HG03520 (cell line): Measurements from ENCODE around the gene HGFAC.

Source experiments
- ATAC-seq: cut with Tn5 transposase; IDR thresholded peaks from one replicate; pipeline ENCODE4 v1.9.1; 2021; ENCODE audit warnings: mild to moderate bottlenecking, moderate library complexity; ENCODE audit not compliant: unreplicated experiment

HGFAC gene

DNA sequence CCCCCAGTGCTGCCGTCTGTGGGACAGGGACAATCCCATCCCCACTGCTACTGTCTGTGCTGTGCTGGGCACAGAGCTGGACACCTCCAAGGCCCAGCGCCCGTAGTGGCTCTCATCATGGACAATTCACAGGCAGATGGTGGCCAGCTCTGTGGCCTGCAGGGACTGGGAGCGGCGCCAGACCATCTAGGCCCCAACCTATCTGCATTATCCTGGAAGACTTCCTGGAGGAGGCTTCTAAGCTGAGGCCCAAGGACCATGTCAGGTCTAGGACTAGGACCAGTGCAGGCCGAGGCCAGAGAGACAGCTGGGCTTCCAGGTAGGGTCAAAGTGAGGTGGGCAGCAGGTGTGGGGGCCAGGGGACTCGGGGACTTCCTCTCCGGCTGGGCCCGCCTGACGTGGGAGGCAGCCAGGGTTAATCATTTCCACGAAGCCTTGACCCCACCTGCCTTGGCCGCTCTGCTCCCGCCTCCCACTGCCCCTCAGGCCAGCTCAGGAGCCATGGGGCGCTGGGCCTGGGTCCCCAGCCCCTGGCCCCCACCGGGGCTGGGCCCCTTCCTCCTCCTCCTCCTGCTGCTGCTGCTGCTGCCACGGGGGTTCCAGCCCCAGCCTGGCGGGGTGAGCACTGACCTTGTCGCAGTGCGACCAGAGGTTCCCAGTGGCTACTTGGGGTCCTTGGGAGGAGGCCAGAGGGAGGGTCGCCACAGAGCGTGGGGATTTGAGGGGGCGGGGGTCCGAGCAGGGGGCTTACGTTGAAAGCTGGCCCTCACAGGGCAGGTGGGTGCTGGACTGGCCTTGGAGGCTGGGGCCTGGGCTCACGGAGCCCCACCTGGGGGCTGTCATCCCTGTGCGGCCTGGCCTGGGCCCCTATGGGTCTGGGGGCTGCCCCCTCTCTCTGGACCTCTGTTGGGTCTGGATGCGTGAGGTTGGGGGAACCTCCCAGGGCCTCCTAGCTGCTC, at the start of gene HGFAC:
HGFAC (plus strand) TSS at position 468 of the 959 bp plus-strand sequence; CDS start at position 502, 34 bp downstream.
- no peak for ATAC-seq

DNA sequence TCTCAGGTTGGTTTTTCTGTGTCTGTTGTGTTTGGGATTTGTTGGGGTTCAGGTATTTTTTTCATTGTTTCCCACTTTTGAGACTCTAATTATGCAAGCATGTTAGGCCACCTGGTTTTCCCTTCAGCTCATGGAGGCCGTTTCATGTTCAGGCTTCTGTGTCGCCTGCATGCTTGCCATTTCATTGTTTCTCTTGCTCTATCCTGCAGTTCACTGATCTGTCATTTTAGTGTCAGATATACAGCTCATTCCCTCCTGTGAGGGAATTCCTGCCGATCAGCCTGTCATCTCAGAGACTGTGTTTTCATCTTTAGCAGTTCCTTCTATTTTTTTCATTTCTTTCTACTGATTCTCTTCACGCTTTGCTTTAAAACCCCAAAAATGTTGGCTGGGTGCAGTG, 49.4 kb upstream of the HGFAC start:
- ATAC-seq, result no peak

DNA sequence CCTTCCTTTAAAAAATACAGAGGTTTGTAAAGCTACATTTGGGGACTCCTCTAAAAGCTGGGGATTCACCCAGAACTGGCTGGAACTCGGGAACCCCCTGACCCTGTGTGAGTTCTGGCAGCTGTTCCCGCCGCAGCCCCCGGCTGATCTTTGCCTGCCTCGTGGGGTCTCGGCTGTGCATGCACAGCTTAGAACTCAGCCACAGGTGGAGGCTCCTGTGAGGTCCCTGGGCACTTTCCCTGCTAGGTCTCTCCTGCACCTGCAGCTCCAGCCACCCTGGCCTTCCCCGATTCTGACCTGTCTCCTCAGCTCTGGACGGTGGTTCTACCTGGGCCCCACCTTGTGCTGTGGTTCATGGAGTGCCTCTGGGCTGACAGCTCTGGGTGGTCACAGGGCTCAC, 48.6 kb upstream of the HGFAC start:
- no peak for ATAC-seq

DNA sequence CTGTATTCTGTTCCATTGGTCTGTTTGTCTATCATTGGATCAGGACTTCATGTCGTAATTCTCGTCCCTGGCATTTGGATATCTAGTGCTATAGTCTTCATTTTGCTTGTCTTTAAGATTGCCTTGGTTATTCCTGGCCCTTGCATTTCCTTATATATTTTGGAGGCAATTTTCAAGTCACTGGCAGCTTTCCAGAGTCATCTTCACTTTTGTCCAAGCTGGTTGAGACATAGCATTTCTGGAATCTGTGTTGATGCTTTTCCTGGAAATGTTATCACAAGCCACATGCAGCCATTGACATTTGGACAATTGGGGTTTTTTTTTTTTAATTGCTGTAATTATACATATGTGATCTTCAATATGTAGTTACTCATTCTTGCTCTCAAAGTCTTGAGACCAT, 45.2 kb upstream of the HGFAC start:
- ATAC-seq, result no peak

DNA sequence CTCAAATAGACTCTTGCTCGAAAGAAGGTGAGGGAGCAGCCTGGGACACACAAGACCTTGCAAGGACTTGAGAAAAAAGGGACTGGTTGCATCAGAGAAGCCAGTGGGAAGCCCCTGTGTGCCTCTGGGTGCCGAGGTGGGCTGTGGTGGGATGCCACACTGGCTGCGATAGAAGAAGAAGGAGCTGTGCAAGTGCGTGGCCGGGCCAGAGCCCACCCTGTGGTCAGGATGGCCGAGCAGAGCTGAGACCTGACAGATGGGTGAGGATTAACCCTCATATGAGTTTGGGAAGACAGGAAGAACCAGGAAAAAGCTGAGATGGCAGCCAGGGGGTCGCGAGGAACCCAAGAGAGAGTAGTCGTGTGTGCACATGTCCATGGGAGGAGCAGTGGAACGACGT, 44.6 kb upstream of the HGFAC start:
- no peak for ATAC-seq

DNA sequence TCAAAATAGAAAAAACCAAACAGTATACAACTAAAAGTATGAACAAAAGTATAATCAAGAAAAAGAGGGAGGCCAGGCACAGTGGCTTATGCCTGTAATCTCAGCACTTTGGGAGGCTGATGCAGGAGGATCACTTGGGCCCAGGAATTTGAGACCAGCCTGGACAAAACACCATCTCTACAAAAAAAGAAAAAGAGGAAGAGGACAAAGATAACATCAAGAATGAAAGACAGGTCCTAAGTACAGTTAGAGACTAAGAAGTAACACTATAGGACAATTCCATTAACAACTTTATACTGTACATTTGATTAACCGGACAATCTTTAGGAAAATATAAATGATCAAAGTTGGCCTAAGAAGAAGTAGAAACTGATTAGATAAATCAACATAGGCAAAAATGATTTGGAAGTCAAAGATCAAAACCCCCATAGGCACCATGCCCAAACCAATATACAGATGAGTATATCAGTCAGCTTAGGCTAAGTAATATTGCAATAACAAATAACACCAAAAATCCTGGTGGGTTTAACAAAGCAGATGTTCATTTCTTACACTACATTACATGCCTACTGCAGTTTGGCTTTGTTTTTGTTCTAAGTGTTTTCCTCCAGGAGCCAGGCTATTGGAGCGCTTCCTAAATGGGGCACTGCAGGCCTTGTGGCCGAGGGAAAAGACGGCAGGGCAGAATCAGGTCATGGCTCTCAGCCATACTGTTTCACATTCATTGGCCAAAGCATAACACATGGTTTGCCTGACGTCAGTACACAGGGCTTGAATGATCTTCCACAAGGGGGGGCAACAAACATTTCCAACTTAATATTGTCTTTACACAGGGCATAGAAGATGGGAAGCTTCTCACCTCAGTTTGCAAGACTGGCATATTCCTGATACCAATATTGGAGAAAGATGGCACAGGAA, 42.2 kb upstream of the HGFAC start:
- no peak for ATAC-seq

DNA sequence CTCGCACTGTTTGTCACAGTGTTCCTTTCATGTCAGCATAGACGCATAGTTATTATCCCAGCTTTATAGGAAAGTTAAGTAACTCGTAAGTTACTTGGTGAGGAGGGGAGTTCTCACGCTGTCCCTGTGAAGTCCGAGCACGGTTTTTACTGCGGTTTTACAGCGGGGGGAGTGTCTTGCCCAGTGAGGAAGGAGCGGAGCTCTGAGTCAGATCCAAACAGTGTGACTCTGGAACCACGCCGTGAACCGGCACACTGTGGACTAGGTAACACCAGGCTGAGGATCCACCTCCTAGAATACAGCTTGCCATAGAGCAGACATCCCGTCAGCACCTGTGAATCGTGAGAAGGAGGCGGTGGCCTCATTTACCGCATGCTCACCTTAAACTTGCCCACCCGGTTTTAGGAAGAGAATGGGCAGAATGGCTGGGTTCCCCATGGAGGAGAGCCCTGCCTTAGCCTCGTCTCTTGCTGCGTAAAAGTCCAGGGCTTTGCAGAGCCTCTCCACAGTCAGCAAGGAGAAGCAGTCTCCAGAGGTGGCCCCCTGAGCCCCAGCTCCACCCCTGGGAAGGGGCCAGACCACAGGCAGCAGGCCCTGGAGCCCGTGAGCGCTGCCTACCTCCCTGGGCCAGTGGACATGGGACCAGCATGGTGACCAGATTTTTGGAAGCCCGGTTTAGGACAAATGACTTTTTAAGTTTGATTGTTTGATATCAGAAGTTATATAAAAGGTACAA, 40.2 kb upstream of the HGFAC start:
- ATAC-seq, result no peak

DNA sequence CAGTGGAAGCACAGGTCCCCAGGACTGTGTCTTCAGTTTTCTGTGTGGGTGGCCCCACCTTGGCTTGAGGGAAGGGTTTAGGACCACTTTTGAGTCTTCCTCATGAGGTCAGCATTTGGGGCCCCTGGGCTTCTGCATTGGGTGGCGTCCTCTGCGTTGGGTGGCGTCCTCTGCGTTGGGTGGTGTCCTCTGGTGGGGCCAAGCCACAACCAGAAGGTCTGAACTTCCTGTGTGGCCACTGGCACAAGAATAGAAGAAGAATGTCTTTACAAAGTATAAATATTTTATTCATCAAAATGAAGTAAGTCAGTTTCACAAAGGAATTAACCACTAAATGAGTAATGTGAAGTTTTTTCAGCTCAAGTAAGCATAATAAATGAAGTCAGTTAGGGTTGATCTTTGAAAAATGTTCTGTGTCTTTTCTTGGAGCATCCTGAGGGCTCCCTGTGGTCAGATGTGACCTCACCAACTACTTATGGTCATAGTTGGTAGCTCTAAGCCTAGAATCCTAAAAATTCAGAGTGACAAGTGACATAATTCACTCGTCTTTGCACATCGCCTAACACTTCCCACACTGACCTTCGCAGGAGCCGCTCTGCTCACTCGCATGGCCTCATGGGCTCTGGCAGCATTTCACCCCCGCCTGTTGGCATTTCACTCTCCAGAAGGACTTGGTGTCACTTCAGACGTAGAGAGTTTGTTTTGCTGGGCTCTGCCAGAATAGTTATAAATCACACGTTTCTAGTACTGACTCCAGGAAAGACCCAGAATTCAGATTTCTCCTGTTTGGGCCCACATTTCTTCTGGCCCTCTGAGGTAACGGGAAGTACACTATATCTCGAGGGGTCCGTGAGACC, 39.0 kb upstream of the HGFAC start:
- no peak for ATAC-seq

DNA sequence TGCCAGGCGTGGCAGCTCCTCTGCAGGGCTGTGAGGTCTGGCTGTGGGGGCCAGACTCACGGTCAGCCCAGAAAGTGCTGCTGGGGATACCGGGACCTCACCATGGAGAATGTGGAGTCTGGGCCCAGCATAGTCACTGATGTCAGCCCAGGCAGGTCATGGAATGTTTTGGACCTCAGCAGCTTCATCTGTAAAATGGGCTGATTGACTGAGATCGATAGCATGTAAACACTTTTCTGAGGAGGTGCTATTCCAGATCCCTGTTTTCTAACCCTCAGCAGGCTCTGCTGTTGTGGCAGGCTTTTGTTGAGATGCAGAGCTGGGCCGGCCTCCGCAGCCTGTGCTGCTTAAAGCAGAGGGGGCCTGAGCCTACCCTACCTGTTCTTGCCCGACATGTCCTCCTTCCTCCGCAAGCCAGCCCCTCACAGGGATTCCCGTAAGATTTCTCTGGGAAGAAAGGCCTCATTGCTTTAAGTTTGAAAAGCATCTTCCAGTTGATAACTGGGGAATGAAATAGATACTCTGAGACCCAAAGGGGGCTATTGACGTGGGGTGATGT, 38.3 kb upstream of the HGFAC start:
- no peak for ATAC-seq

DNA sequence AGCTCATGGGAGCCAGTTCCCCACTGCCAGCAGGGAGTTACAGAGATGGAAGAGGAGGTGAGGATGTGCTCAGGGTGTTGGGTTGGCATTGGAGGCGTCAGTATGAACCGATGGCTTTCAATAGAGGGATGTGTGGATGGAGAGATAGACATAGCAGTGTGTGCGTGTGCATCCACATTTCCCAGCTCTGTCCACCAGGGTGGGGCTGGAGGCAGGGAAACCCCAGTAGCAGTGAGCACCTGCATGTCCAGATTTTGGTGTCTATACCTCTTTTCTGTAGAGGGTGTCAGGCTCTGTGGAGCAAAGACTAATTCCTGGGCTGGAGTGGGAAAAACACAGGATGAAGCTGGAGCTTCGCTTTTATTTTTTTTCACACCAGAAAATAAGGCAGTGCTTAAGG, 37.2 kb upstream of the HGFAC start:
- ATAC-seq, result no peak

DNA sequence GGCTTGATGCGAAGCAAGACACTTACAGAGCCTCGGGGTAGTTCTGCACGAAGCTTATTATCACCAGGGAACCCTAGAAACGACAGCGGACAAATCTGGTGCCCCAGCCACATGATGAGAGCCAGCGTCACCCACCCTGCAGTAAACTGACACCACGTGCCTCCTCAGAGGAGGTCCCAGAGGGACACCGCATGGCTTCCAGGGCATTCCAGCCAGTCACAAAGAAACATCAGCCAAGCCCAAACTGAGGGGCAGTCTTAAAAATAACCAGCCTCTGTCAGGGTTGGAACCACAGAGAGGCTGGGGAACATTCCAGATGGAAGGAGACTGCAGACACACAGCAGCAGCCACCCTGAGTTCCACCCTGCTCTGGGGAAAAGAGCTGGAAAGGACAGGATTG, 36.6 kb upstream of the HGFAC start:
- ATAC-seq, result no peak

DNA sequence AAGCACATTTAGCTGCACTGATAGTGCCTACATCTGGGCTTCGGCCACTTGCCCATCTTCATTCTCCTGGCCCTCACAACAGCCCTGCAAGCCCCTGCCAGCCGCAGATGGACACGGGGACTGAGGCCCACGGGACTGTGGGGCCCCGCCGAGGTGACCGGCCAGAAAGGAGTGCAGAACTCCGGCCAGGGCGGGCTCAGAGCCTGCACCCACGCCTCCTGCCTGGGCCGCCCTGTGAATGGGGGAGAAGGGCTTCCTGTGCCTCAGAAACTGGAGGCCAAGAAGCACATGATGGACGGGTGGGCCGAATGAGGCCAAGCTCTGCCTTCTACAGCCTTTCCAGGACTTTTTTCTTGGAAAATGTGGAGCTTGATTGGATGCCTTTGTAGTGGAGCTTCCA, 35.7 kb upstream of the HGFAC start:
- no peak for ATAC-seq

DNA sequence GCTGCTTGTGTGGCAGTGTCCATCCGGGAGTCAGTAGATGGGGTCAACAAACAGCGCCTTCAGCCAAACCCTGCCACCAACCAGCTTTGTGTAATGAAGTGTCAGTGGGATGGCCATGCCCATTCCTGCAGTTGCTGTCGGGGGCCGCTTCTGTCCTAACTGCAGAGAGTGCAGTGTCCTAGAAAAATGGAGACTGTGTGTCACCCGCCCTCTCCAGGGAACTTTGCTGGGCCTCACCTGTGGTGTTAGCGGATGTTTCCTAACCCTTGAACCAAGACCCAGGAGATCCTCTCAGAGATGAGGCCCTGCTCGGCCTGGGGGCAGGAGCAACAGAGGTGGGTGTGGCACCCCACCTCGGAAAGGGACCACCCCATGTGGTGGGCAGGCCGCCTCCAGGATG, 35.3 kb upstream of the HGFAC start:
- ATAC-seq, result no peak

DNA sequence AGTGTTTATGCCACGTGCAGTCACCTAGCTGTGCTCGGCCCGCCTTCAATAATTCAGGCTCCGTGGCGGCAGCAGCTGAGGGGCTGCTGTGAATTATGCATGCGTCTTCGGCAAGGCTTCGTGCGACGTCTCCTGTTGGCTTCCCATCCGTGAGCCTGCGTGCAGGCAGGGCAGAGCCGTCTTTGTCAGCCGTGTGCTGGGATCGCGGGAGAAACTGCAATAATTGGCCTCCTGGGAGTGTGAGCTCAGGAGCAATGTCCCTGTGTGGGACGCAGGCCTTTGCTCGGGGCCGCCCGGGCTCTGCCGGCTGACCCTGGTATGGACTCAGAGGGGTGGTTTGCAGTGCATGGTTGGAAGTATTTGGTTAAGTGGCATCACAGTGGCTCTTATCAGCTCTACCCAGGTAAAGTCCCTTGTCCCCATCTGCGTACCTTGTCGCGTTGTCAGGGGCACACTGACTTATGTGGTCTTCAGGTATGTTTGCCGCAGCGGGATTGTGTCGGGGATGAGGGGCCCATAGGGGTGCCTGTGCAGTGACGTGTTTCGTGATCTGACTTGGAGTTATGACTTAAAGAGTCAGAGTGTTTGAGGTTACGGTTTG, 34.5 kb upstream of the HGFAC start:
- ATAC-seq, result no peak

DNA sequence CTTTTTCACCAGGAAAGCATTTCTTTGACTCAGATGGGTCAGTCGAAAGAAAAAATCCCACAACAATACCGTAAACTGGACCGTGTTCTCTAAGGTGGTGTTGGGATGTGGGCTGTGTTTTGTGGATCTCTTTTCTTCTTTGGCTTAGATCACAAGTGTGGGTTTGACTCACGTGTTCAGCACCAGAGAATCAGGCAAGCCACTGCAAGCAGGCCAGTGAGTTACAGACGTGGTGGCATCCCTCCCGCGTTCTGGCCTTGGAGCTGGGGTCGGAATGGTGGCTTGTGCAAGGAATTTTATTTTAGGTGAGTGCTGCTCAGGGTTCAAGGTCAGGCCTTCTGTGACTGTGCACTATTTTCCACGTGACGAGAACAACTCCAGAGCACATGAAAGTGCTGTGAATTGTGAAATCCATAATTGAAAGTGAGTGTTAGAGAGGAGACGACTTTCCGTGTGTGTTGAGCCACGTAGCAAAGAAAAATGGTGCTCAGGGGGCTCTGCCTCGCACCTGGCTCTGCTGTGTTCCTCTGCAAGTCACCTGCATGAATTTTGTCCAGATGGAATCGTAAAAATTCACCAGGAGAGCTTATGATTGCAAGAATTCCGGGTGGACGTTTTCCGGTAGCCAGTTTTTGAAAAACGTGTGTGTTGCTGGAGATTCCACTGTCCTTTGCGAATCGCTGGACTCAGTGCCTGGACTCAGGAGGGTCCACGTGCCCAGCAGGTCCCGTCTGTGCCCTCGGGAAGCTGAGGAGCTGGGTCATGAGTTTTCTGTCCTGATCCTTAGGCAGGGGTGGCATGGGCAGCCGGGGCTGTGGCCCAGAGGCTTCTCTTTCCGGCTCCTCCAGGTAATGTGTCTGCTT, 33.6 kb upstream of the HGFAC start:
- no peak for ATAC-seq

DNA sequence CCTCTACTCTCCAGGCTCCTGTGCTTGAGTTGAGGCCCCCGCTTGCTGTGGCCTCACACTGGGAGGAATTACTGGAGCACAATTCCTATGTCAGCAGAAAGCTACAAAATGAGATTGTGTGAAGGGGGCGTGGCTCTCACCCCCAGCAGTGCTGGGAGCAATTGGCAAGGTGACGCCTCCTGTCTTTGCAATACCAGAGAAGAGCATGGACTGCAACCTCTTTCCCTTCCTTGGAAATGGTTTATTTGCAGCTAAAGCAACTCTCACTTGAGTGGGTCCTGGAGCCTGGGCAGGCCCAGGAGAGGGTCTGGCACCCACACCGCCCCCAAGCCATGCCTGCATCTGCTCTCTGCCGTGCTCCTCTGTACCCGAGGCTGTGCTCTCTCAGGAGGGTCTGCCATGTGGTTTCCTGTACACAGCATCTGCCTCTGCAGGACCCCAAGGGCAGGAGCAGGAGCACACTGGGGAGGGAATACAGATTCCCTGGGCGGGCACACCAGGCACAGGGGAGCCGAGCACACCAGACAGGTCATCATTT, 32.9 kb upstream of the HGFAC start:
- no peak for ATAC-seq

DNA sequence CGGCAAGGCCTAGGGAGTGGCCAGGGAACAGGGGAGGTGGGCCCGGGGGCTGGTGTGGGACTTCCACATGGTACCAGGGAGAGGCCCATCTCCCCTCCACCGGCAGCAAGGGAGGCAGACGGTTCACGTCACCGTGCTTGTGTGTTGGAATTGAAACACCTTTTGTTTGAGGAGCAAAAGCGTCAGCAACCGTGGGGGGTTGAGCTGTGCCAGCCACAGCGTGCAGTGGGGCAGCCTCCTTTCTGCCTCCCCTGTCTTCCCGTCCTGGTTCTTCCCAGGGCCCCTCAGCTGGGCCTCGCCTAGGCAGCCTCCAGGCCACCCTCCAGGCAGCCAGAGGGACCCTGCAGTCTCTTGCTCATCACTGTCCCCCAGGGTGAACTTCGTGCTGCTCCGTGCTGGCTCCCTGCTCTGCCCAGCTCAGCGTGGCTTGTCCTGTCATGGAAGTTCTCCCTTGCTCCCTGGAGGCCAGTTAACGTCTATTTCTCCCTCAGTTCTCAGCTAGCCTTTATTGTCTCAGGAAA, 32.1 kb upstream of the HGFAC start:
- no peak for ATAC-seq
